Glomerular visceral epithelial cell (primary cell): ENCODE measurements around the gene CHGA.

Source experiments
- DNase-seq: peaks from one replicate; pipeline ENCODE4 v3.0.0-alpha.2; 2016; ENCODE audit errors: extremely low spot score

The CHGA gene

DNA sequence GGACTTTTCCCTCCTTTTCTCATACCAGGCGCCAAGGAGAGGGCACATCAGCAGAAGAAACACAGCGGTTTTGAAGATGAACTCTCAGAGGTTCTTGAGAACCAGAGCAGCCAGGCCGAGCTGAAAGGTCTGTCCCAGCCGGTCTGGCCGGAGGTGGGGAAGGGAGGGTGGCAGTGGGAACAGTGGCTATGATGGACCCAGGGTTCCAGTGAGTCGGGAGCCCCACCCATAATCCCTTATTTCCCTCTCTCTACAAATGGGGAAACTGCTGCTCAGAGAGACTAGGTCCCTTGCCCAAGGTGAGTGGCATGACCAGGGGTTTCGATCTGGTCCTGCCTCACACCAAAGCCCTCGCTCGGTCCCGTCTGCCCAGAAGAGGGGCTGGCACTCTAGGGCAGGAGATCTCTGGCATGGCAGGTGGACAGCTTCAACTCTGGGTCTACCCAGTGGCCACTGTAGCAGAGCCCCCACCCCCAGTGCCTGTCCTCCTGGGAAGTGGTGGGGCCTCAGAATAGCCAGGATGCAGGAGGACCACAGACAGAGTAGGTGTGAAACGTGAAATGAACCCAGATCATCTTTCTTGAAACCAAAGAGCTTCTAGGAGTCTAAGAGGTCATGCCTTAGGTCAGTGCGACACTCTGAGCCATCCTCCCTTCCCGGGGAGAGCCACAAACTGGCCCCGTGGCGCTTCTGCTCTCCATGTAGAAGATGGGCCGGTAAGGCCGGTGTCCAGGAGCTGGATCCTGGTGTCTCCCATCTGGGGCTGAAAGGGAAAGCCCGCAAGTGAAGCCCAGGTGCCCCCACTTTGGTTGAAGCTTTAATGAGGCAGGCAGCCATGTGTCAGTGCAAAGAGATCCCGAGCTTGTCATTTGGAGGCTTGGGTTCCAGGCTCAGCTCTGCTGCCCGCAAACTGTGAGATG, 7.0 kb downstream of the CHGA start:
- DNase-seq = no peak

DNA sequence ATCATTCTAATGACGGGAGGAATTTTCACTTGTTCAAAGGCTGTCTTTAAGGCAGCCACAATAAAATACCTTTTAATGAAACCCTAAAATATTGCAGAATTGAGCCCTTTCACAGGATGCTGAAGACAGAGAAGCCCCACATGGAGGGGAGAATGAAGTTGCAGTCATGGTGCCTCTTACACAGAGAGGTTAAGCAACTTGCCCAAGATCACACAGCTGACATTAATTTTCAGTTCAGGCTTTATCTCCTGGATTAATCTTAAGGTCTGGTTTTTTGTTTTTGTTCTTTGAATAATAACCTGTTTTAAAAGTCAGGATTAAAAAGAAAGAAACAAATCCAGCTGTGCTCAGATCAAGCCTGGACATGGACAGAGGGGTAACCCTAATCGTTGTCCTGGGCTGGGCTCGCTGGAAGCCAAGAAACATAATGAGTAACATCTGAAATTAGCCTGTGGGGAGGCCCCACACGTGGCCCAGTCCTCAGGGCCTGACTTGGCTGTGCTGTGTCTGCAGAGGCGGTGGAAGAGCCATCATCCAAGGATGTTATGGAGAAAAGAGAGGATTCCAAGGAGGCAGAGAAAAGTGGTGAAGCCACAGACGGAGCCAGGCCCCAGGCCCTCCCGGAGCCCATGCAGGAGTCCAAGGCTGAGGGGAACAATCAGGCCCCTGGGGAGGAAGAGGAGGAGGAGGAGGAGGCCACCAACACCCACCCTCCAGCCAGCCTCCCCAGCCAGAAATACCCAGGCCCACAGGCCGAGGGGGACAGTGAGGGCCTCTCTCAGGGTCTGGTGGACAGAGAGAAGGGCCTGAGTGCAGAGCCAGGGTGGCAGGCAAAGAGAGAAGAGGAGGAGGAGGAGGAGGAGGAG, 8.0 kb downstream of the CHGA start:
- no peak for DNase-seq

DNA sequence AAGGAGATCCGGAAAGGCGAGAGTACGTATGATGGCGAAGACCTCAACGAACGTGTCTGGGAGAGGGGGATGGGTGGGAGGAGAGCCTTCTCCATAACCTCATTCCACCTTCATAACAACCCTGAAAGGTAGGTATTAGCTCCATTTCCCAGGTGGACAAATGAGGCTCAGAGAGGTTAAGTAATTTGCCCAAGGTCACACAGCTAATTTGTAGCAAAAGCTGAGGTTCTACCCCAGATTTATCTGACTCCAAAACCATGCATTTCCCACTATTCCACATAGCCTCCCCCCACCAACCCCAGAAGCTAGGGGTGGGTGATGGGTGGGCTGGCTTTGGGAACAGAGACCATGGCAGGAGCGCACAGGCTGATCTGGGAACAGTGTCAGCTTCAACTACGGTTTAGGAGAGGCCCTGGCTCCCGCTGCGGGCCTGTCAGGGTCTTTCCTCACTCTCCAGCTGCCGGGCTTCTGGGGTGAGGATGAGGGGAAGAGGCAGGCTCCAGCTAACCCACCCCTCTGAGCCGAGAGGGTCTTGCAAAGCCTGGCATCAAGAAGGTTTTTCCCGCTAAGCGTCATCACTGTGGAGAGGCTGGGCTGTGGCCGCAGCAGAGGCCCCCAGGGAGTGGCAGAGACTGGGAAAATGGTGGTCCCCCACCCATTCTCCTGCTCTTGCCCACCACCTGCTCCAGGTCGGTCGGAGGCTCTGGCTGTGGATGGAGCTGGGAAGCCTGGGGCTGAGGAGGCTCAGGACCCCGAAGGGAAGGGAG, 8.9 kb downstream of the CHGA start:
- DNase-seq = no peak

DNA sequence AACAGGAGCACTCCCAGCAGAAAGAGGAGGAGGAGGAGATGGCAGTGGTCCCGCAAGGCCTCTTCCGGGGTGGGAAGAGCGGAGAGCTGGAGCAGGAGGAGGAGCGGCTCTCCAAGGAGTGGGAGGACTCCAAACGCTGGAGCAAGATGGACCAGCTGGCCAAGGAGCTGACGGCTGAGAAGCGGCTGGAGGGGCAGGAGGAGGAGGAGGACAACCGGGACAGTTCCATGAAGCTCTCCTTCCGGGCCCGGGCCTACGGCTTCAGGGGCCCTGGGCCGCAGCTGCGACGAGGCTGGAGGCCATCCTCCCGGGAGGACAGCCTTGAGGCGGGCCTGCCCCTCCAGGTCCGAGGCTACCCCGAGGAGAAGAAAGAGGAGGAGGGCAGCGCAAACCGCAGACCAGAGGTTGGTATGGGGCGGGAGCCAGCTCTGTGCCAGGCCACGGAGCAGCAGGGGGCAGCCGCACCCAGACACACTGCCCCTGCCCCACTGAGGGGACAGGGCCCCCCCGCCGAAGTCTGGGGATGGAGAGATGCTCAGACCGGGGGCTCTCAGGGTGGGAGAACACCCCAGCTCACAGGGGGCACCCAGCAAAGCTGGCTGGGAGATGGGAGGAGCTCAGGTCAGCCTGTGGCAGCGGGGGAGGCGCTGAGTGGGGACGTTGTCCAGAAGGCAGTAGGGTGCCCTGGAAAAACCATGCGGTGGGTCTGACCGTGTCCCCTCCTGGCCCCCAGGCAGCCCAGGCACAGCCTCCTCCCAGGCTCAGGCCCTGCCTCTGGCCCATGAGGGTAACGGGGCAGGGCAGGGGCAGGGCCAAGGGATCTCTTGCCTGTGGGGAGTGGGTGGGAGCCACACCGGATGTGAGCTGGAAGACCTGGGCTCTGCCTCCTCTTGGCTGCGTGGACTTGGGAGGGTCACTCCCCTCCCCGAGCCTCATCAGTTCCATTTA, 9.8 kb downstream of the CHGA start:
- no peak for DNase-seq

DNA sequence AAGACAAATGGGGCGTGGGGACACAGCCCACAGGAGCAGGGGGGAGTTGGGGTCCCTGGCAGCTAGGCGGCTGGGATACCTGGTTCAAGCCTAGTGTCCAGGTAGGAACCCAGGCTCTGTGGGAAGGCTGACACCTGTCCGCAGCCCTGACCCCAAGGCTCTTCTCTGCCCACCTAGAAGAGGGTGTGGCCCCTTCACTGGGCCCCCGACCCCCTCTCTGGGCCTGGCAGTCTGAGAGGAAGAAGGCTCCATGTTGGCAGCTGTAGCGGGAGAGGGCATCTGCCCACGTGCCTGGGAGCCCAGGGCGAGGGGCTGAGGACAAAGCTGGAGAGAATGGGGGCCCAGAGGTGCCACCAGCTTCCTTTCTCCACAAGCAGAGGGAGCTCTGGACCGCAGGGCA, 10.5 kb downstream of the CHGA start:
- DNase-seq = no peak

DNA sequence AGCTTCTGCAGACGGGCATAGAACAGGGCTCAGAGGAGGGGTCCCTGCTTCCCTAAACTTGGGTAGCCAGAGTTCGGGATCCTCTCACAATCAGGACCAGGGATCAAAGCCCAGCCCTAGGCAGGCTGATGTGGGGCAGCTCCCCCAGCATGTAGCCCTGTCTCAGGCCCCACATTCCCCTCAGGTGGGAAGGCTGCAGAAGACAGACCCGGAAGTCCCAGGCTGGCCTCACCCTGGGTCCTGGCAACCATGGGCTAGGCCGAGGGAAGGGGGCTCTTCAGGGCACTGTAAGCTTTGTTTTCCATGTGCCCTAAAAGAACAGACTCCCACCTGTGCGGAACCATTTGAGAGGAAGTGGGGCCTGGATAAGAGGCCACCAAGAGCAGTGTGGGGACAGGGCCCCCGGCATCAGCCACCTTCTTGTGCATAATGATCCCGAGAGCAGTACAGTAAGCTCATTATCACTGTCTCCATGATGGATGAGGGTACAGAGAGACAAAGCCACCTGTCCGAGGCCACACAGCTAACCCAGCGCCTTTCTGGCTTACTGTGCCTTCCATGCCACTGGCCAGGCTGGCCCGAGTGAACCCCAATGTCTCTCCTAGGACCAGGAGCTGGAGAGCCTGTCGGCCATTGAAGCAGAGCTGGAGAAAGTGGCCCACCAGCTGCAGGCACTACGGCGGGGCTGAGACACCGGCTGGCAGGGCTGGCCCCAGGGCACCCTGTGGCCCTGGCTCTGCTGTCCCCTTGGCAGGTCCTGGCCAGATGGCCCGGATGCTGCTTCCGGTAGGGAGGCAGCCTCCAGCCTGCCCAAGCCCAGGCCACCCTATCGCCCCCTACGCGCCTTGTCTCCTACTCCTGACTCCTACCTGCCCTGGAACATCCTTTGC, 11.5 kb downstream of the CHGA start:
- no peak for DNase-seq

DNA sequence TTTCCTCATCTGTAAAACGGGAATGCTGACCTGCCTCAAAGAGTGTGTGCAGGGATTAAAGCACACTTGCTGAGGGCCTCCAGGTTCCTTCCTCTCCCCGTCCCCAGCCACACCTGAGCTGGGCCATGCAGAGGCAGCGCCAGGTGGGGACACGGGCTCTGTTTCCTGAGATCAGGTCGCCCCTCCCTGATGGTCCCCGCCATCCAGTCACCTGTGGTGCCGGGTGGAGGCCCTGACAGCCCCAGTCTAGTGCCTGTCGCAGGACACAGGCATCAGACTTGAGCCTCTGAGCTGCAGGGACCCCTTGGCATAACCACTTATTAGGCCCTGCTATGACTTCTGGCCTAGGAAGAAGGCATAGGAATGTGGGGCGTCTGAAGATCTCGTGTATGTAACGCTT, 12.5 kb downstream of the CHGA start:
- no peak for DNase-seq

DNA sequence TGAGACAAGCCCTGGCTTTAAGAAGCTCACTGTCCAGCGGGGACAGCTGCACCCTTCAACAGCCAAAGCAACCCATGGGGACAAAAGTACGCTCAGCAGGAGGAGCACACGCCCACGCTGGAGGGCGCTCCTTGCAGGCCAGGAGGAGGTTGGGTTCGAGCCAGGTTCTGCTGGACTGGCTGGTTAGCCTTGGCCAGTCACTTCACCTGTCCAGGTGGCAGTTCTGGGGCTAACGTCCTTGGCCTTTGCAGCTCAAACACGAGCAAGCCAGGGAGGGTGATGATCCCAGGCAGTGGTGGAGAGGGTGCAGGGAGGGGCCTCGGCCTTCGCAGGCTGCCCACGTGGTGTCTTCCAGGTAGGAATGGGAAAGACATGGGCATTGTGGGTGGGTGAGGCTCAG, 13.1 kb downstream of the CHGA start:
- no peak for DNase-seq

DNA sequence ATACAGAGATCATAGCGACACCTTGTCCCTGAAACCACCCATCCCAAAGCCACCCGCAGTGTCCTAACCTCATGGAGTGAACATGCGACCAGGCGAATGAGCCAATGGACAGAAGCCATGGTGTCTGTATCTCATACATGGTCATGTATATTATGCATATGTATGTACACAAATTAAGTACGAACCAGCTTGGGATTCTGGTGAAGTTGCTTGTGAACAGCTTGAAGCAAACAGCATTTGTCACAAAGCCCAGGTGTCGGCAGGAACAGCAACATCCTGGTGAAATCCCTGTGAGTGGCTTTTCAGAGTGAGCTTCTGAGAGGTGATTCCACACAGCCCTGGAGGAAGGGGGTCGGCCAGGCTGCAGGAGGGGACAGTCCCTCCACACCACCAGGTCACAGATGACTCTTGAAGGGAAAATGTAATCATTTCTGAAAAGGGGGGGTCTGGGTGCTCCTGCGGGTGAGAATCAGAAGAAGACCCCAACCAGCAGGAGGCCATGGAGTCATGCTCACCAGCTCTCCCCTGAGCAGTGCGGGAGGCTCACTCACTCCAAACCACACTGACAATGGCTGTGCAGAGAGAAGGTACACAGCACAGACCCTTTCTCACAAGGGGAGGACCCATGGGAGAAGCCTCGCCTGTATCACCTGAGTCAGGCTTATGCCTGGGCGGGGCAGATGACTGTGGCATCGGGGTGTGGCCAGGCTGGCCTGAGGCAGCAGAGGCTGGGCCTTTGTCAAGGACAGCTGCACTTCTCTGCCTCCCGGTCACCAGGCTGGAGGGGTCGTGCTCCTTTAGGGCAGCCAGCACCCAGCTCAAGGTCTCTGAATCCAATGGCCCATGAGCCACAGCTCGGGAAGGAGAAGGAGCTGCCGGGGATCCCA, 14.3 kb downstream of the CHGA start:
- DNase-seq = no peak

DNA sequence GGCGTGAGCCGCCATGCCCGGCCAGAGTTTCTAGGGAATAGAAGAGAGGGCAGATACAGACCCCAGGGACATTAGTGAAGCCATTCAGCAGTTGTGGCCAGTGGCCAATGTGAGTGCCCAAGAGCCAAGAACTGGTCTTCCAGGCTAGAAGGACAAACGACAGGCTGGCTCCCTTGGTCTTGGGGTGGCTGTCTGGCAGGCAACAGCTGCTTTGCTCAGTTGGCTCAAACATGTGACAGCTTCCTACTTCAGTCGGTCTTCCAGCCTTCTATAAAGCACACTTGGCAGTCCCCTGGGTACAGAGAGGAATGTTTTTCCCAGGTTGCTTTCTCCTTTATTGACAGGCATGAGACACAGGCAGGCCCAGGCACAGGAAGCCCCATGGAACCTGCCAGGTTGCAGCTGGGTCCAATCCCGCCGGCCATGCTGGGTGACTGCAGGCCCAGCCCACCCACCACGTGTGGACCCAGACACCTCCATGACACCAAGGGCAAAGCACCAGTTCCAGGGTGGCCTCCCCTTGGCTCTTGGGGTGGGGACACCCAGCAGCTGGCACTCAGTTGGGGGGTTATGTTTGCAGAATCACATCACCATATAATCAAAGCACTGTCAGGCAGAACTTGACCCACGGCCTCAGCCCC, 15.4 kb downstream of the CHGA start:
- no peak for DNase-seq

DNA sequence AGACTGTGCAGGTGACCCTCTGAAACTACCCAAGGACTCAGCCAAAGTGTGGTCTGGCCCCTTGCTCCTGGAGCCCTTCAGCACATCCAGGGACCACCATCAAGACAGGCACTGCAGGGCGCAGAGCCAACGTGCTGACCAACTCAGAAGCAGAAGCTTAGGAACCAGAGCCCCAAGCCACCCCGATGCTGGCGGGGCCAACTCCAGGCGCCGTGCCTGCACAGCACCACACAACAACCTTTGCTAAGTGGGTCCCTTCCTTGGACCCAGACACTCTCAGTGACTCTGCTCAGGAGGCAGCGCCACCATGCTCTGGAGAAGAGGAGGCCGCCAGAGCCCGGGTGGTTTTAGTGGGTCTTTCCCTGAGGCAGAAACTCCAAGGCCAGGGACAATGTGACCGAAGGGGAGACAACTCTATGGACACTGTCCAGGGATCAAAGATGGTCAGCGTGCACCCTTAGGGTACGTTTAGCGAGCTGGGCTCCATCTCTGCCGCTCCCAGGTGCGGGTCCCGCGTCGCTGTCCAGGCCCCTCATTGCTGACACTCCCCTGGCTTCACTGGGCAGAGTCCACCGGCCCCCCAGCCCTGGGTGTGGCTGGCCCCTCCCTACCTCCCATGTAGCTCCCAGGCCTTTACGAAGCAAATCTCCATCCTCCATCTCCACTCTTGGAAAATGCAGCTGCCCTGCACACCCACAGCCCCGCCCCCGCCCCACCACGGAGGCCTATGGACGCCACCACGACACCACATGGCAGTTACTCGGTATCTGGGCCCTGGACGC, 16.1 kb downstream of the CHGA start:
- DNase-seq = no peak

DNA sequence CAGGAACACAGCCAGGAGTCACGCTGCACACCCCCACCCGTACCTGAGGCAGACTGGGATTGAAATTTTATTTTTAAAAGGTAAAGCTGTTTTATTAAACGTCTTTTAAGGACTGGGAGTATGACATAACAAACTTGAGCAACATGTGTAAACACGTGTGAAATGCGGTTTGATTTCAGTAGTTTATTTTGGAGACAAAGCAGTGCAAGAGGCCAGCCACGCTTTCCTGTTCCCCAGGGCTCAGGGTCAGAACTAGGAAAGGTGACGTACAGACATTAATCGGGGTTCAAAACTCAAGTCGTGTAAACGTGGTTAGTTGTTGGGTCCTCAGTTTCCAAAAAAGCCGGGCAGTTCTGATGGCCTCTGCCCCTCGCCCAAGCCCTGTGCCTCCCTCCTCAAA, 16.7 kb downstream of the CHGA start:
- no peak for DNase-seq

DNA sequence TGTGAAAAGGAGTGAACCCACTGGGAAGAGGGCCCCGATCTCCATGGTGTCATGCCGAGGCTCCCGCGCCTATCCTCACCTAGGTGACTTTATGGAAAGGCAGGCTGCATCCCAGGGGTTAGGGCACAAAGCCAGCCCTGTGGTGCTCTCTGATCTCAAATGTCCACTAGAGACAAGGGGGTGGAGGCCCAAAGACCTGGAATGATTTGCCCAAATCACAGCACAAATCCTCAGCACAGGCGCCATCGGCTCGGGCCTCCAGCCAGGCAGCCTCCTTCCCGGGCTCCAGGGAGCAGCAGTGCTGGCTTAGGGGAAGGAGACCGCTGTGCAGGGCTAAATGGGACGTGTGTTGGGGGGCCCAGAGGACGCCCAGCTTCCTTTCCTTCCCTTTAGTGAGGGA, 17.6 kb downstream of the CHGA start:
- DNase-seq = no peak

DNA sequence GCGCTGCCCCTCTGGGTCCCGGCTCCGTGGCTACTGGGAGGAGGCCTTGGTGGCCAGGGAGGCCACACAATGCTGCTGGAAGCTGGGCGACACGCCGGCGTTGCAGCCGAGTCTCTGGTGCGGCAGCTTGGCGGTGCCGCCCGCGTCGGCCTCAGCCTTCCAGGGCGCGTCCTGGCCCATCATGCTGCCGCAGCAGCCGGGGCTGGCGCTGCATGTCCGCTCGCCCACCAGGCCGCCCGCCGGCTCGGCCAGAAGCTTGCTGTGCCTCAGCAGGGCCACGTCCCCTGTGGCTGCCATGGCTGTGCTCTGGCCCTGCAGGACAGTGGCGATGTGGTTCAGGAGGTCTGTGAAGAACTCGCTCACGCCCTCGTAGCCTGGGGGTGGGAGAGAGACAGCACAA, 18.6 kb downstream of the CHGA start:
- DNase-seq = no peak

DNA sequence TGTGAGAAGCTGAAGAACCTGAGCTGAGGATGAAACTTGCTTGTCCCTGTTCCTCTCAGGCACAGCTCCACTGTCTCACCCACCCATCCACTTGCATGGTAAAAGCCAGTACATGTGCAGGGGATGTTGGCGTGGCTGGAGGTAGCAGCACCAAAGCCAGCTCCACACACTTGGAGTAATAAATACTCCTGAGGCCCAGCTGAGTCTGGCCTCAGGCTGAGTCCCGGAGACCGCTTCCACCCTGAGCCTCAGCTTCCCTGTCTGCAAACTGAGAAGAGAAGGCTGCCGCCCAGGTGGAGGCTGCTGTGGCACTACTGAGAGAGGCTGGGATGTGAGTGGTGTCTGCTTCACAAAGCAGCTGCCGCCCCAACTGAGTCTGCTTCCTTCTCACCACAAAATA, 19.2 kb downstream of the CHGA start:
- DNase-seq = no peak

DNA sequence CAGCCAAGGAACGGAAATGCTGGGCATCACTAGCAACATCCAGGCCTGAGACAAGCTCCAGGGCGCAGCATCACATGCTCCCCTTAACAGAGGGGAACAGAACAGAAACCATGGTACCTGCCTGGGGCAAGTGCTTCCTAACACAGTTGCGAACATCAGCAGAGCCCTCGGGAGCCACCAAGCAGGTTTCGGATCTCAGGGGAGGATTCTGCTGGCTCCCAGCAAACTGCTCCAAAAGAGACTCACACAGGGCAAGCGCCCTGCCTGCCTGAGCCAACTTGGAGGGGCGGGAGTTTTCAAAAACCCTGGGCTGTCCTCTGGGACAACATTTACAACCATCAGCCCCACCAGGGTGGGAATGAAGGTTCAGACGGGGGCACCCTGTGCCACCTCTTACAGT, 19.6 kb downstream of the CHGA start:
- no peak for DNase-seq

DNA sequence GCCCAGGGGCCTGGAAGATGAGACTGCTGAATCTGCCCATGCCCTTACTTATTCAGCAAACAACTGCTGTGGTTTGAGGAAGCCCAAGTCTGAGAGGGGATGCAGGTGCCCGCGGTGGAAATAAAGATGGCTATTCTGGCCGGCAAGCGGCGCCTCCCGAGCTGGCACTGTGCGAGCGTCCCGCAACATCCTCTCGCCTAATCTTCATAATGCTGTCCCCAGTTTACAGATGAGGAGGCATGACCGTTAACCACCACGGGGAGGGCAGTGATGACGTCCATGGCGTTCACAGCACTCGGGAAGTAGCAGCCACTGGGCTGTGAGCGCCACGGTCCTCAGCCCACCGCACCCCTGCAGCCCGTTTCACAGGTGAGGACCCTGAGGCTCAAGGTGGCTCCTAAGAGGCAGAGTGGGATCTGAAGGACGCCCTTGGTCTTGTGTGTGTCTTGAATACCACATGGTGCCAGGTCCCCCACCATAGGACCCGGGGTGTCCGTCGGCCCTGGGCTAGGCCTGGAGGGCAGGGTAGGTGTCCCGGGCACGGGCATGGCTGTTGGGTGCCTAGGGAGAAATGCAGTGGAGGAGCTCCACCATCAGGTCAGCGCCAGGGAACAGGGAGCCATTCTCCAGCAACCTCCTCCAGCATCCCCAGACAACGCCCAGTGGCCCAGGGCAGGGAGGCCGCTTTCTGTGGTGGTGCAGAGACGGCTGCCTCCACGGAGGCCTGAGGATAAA, 20.2 kb downstream of the CHGA start:
- no peak for DNase-seq
